HepG2 (cell line): ENCODE data around the gene SP6. TPM values are rescaled to one million over a fixed set of nuclear protein-coding genes. Genes with fewer than 3 reads are reported as not detected.

ENCODE experiments used
- ATF4 ChIP-seq, 2 experiments: fragments of 450-650 bp in 1 of 2; sonication (generic) in 1 of 2; formaldehyde crosslinking; IDR thresholded peaks; 2 replicates each; pipeline versions ENCODE4 v1.5.0 to v1.8.0; 2020 to 2022; ENCODE audit warnings: mild to moderate bottlenecking in 1 of 2, missing genetic modification reagents in 1 of 2
- ATF7 ChIP-seq, 2 experiments: fragments of 450-650 bp in 1 of 2; sonication (generic) in 1 of 2; formaldehyde crosslinking in 1 of 2; IDR thresholded peaks; 2 replicates each; pipeline versions ENCODE4 v1.4.0 to v1.6.1; 2016 to 2020; ENCODE audit warnings: antibody characterized with exemption in 1 of 2, mild to moderate bottlenecking in 1 of 2, missing genetic modification reagents in 1 of 2
- CBFB ChIP-seq: sonication (generic); formaldehyde crosslinking; IDR thresholded peaks from 2 replicates; pipeline ENCODE4 v1.4.0; 2020; ENCODE audit warnings: missing genetic modification reagents
- CERS6 ChIP-seq: sonication (generic); formaldehyde crosslinking; IDR thresholded peaks from 2 replicates; pipeline ENCODE4 v1.5.0; 2020; ENCODE audit warnings: missing genetic modification reagents
- CHCHD3 ChIP-seq: sonication (generic); formaldehyde crosslinking; IDR thresholded peaks from 2 replicates; pipeline ENCODE4 v1.8.0; 2022; ENCODE audit warnings: mild to moderate bottlenecking, missing genetic modification reagents, moderate library complexity
- ELF3 ChIP-seq: IDR thresholded peaks from 2 replicates; pipeline ENCODE4 v1.6.1; 2016; ENCODE audit warnings: missing genetic modification reagents, missing compliant biosample characterization
- HDAC1 ChIP-seq: sonication (generic); formaldehyde crosslinking; IDR thresholded peaks from 2 replicates; pipeline ENCODE4 v1.5.1; 2020; ENCODE audit warnings: mild to moderate bottlenecking, missing genetic modification reagents
- NR1H2 ChIP-seq: sonication (generic); formaldehyde crosslinking; IDR thresholded peaks from 2 replicates; pipeline ENCODE4 v1.8.1; 2022; ENCODE audit warnings: low read depth, missing genetic modification reagents, borderline replicate concordance
- PBX3 ChIP-seq: sonication (generic); formaldehyde crosslinking; IDR thresholded peaks from 2 replicates; pipeline ENCODE4 v1.8.1; 2023; ENCODE audit warnings: missing genetic modification reagents, inconsistent platforms, borderline replicate concordance
- PRMT3 ChIP-seq: sonication (generic); formaldehyde crosslinking; IDR thresholded peaks from 2 replicates; pipeline ENCODE4 v1.8.1; 2022; ENCODE audit warnings: low read depth, mild to moderate bottlenecking, moderate library complexity, missing genetic modification reagents, borderline replicate concordance
- TAF1 ChIP-seq: sonication (generic); formaldehyde crosslinking; IDR thresholded peaks from 2 replicates; pipeline ENCODE4 v1.4.0; 2020; ENCODE audit warnings: missing genetic modification reagents
- ZFP62 ChIP-seq: sonication (generic); formaldehyde crosslinking; IDR thresholded peaks from 2 replicates; pipeline ENCODE4 v1.4.0; 2020; ENCODE audit warnings: missing genetic modification reagents
- ZNF30 ChIP-seq: sonication (generic); formaldehyde crosslinking; IDR thresholded peaks from 2 replicates; pipeline ENCODE4 v1.5.0; 2020; ENCODE audit warnings: mild to moderate bottlenecking, missing genetic modification reagents
- ZNF382 ChIP-seq: sonication (generic); formaldehyde crosslinking; IDR thresholded peaks from 2 replicates; pipeline ENCODE4 v1.5.0; 2020; ENCODE audit warnings: missing genetic modification reagents, mild to moderate bottlenecking, borderline replicate concordance
- ZNF564 ChIP-seq: sonication (generic); formaldehyde crosslinking; IDR thresholded peaks from 2 replicates; pipeline ENCODE4 v1.8.1; 2023; ENCODE audit warnings: mild to moderate bottlenecking, missing genetic modification reagents
- polyA plus RNA-seq, 8 experiments: library from polyadenylated mRNA; depleted of rRNA in 3 of 8; stranded (reverse) in 7 of 8; unstranded in 1 of 8; fragments of >200 nt; fragmentation: Illumina TruSeq in 4 of 8; extraction: Trizol in 4 of 8; gene quantifications; 2 replicates each; pipeline versions ENCODE4 v1.2.1 to v1.2.3, GENCODE V29; 2011 to 2016; ENCODE audit warnings: low read depth in 4 of 8, missing spikeins in 1 of 8, mixed read lengths in 1 of 8; ENCODE audit not compliant: insufficient read depth in 1 of 8
- total RNA-seq, 5 experiments: library from RNA; depleted of rRNA; stranded (reverse); fragments of >200 nt; fragmentation: Illumina TruSeq; extraction: Trizol; gene quantifications; 2 replicates each; pipeline ENCODE4 v1.2.3, GENCODE V29; 2016; ENCODE audit warnings: low read depth in 1 of 5
- TF ChIP-seq, protein P1 (sequence below): sonication (generic); formaldehyde crosslinking; IDR thresholded peaks from 2 replicates; pipeline ENCODE4 v1.4.0; 2020; ENCODE audit warnings: low read depth, missing genetic modification reagents
- TF ChIP-seq, protein P2 (sequence below): sonication (generic); formaldehyde crosslinking; conservative IDR thresholded peaks from 2 replicates; pipeline ENCODE4 v1.8.0; 2022; ENCODE audit warnings: mild to moderate bottlenecking, moderate library complexity, missing genetic modification reagents
- TF ChIP-seq, protein P3 (sequence below): sonication (generic); formaldehyde crosslinking; IDR thresholded peaks from 2 replicates; pipeline ENCODE4 v1.5.1; 2020; ENCODE audit warnings: missing genetic modification reagents, mild to moderate bottlenecking, borderline replicate concordance

The SP6 gene
- total and polyA plus RNA-seq, 2 of the 13 experiments (the other 11 are each of a cell fraction or from before 2014, with no cell fraction given): 0.07 TPM

DNA sequence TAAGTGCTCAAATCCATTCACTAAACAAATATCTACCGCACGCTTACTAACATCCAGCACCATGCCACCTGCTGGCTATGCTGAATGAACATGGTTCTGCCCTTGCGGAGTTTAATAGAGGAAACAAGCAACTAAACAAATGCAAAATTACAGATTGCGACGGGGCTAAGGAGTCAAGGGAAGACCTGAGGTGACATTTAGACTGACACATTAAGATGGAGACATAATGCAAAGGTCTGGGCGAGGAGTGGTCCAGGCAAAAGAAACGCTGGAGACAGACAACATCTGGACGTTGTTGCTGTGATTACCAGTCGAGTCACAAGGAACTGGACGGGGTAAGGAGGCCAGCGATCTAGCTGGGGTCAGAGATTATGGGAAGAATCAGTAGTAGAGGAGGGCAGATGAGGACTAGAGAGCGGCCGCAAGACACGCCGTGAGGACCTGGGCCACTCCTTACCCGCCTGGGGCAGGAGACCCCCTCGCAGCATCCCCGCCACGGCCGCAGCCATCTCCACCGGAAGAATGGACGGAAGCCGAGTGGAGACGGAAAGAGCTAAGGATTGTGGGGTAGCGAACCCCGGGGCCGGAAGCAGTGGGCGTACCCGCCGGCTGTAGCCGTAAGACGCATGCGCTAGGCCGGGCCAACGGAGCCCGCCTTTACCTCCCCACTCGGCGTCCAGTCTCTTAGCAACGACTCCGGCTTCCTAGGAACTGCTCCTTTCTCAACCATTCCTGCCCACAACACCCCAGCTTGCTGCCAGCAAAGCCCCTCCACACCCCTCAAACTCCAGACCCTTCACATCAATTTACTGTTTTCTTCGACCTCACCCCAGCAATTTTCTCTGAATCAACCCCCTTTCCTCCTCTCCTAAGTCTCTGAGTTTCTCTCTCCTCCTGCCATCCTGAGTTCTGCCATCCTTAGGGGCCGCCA lies 19.7 kb downstream of the SP6 start, which contains the start of the genes LRRC46 and MRPL10 (continued):
- TF ChIP-seq ZNF30 (CRISPR knock-in tag) (no peak), ZNF382 (CRISPR knock-in tag) (no peak), CHCHD3 (CRISPR knock-in tag) (no peak), TAF1 (CRISPR knock-in tag) (peak; percentile 96), ATF4 (CRISPR knock-in tag; IDR thresholded peaks at IDR 0.05) (peak in 1 of 2 experiments; percentile 61; a peak in 1 of 4 replicates), PBX3 (CRISPR knock-in tag) (no peak; the same call in 1 of the 2 replicates), NR1H2 (CRISPR knock-in tag) (no peak), ZNF564 (CRISPR knock-in tag) (no peak), CERS6 (no peak), PRMT3 (no peak), ZFP62 (no peak), ELF3 (CRISPR knock-in tag) (peak; percentile 95), ATF7 (IDR thresholded peaks at IDR 0.05) (no peak), ATF7 (CRISPR knock-in tag; IDR thresholded peaks at IDR 0.05) (no peak), CBFB (CRISPR knock-in tag) (peak; percentile 76; the same call in 1 of the 2 replicates), HDAC1 (CRISPR knock-in tag) (peak; percentile 96)
- TF ChIP-seq, protein P1, sequence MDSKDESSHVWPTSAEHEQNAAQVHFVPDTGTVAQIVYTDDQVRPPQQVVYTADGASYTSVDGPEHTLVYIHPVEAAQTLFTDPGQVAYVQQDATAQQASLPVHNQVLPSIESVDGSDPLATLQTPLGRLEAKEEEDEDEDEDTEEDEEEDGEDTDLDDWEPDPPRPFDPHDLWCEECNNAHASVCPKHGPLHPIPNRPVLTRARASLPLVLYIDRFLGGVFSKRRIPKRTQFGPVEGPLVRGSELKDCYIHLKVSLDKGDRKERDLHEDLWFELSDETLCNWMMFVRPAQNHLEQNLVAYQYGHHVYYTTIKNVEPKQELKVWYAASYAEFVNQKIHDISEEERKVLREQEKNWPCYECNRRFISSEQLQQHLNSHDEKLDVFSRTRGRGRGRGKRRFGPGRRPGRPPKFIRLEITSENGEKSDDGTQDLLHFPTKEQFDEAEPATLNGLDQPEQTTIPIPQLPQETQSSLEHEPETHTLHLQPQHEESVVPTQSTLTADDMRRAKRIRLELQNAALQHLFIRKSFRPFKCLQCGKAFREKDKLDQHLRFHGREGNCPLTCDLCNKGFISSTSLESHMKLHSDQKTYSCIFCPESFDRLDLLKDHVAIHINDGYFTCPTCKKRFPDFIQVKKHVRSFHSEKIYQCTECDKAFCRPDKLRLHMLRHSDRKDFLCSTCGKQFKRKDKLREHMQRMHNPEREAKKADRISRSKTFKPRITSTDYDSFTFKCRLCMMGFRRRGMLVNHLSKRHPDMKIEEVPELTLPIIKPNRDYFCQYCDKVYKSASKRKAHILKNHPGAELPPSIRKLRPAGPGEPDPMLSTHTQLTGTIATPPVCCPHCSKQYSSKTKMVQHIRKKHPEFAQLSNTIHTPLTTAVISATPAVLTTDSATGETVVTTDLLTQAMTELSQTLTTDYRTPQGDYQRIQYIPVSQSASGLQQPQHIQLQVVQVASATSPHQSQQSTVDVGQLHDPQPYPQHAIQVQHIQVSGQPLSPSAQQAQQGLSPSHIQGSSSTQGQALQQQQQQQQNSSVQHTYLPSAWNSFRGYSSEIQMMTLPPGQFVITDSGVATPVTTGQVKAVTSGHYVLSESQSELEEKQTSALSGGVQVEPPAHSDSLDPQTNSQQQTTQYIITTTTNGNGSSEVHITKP (CRISPR knock-in tag): peak; percentile 91
- TF ChIP-seq, protein P2, sequence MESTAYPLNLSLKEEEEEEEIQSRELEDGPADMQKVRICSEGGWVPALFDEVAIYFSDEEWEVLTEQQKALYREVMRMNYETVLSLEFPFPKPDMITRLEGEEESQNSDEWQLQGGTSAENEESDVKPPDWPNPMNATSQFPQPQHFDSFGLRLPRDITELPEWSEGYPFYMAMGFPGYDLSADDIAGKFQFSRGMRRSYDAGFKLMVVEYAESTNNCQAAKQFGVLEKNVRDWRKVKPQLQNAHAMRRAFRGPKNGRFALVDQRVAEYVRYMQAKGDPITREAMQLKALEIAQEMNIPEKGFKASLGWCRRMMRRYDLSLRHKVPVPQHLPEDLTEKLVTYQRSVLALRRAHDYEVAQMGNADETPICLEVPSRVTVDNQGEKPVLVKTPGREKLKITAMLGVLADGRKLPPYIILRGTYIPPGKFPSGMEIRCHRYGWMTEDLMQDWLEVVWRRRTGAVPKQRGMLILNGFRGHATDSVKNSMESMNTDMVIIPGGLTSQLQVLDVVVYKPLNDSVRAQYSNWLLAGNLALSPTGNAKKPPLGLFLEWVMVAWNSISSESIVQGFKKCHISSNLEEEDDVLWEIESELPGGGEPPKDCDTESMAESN: peak; percentile 58; the same call in 1 of the 2 replicates
- TF ChIP-seq, protein P3, sequence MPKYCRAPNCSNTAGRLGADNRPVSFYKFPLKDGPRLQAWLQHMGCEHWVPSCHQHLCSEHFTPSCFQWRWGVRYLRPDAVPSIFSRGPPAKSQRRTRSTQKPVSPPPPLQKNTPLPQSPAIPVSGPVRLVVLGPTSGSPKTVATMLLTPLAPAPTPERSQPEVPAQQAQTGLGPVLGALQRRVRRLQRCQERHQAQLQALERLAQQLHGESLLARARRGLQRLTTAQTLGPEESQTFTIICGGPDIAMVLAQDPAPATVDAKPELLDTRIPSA (CRISPR knock-in tag): 0 out of 2 replicates have a peak, but pooled peaks have one; percentile 63
